GM18520 (cell line): ENCODE data around the gene MAD1L1.

Experiments
- ATAC-seq: cut with Tn5 transposase; IDR thresholded peaks from one replicate; pipeline ENCODE4 v1.9.1; 2021; ENCODE audit not compliant: unreplicated experiment

The MAD1L1 gene

GRCh38 chr7:2016761-2017480, 215.8 kb downstream of the MAD1L1 start:
- no peak for ATAC-seq

GRCh38 chr7:2016021-2016631, 216.6 kb downstream of the MAD1L1 start:
- ATAC-seq, result no peak

- no peak for ATAC-seq
Observed at GRCh38 chr7:2015251-2015871, 217.4 kb downstream of the MAD1L1 start.

- no peak for ATAC-seq
Observed at GRCh38 chr7:2014391-2015241, 218.1 kb downstream of the MAD1L1 start.

- ATAC-seq, result no peak
Observed at GRCh38 chr7:2013381-2014311, 219.1 kb downstream of the MAD1L1 start.

GRCh38 chr7:2012981-2013380, 219.8 kb downstream of the MAD1L1 start:
- no peak for ATAC-seq

- no peak for ATAC-seq
Observed at GRCh38 chr7:2012044-2012900, 220.5 kb downstream of the MAD1L1 start.

GRCh38 chr7:2011266-2012043, 221.3 kb downstream of the MAD1L1 start:
- ATAC-seq, result no peak

GRCh38 chr7:2010551-2011265, 222.0 kb downstream of the MAD1L1 start:
- ATAC-seq, result no peak

GRCh38 chr7:2010101-2010500, 222.6 kb downstream of the MAD1L1 start:
- no peak for ATAC-seq

GRCh38 chr7:2009541-2010001, 223.2 kb downstream of the MAD1L1 start:
- no peak for ATAC-seq

- ATAC-seq, result no peak
Observed at GRCh38 chr7:2008936-2009540, 223.7 kb downstream of the MAD1L1 start.

- no peak for ATAC-seq
Observed at GRCh38 chr7:2008101-2008935, 224.4 kb downstream of the MAD1L1 start.

- no peak for ATAC-seq
Observed at GRCh38 chr7:2007551-2007950, 225.2 kb downstream of the MAD1L1 start.

- ATAC-seq, result no peak
Observed at GRCh38 chr7:2006921-2007381, 225.8 kb downstream of the MAD1L1 start.

GRCh38 chr7:2006231-2006771, 226.4 kb downstream of the MAD1L1 start:
- ATAC-seq, result no peak
